Fibroblast of skin of back (primary cell): Measurements from ENCODE around the gene APLNR. TPM values are rescaled to one million over a fixed set of nuclear protein-coding genes. Genes with fewer than 3 reads are reported as not detected.
"Not testable (repeated sequence)": the region's sequence is repeated elsewhere in the genome, so short reads cannot be mapped to it uniquely, and the experiment has no call there.

ENCODE experiments used
- DNase-seq: peaks from one replicate; pipeline ENCODE4 v3.0.0-alpha.2; 2013
- polyA plus RNA-seq, 2 experiments: library from polyadenylated mRNA; unstranded; fragments of 120-200 nt; gene quantifications; one replicate each; pipeline ENCODE4 v1.2.1, GENCODE V29; 2013; ENCODE audit not compliant: insufficient read length in 2 of 2

Gene APLNR
- polyA plus RNA-seq (2013, experiment 1 of 2; ENCODE audit: insufficient read length), result 0.37 TPM
- polyA plus RNA-seq (2013, experiment 2 of 2; ENCODE audit: insufficient read length), result 0.63 TPM

- no peak for DNase-seq
Measured at GRCh38 chr11:57237204-57237681, at the start of gene APLNR. TSS of gene APLNR (minus strand) at chr11:57237250. CDS start at chr11:57237004, 246 bp downstream.

- DNase-seq, result no peak
Measured at GRCh38 chr11:57283231-57283990, 46.4 kb upstream of the APLNR start.

- not testable (repeated sequence) for DNase-seq
Measured at GRCh38 chr11:57281546-57281945, 44.5 kb upstream of the APLNR start.

- DNase-seq, result peak; percentile 74
Measured at GRCh38 chr11:57279116-57279515, 42.1 kb upstream of the APLNR start.

- DNase-seq, result no peak
Measured at GRCh38 chr11:57278721-57279095, 41.7 kb upstream of the APLNR start.

GRCh38 chr11:57277845-57278720, 41.0 kb upstream of the APLNR start:
- DNase-seq, result peak; percentile 86

GRCh38 chr11:57276971-57277675, 40.1 kb upstream of the APLNR start:
- no peak for DNase-seq

GRCh38 chr11:57276169-57276970, 39.3 kb upstream of the APLNR start:
- DNase-seq, result no peak

GRCh38 chr11:57275582-57275981, 38.5 kb upstream of the APLNR start:
- DNase-seq, result peak; percentile 18

GRCh38 chr11:57274904-57275498, 38.0 kb upstream of the APLNR start:
- peak; percentile 47 for DNase-seq

- no peak for DNase-seq
Measured at GRCh38 chr11:57273448-57274058, 36.5 kb upstream of the APLNR start.

GRCh38 chr11:57269571-57270021, 32.5 kb upstream of the APLNR start:
- DNase-seq, result no peak

- DNase-seq, result no peak
Measured at GRCh38 chr11:57266157-57266556, 29.1 kb upstream of the APLNR start.

GRCh38 chr11:57263351-57263750, 26.3 kb upstream of the APLNR start:
- DNase-seq, result no peak

- DNase-seq, result no peak
Measured at GRCh38 chr11:57262157-57262556, 25.1 kb upstream of the APLNR start.

GRCh38 chr11:57260937-57261783, 24.1 kb upstream of the APLNR start:
- DNase-seq, result no peak

GRCh38 chr11:57256119-57256518, 19.1 kb upstream of the APLNR start:
- no peak for DNase-seq

- peak; percentile 88 for DNase-seq
Measured at GRCh38 chr11:57255618-57256017, 18.6 kb upstream of the APLNR start.

- DNase-seq, result no peak
Measured at GRCh38 chr11:57254631-57255030, 17.6 kb upstream of the APLNR start.
